GM10248 (cell line): ENCODE results near the gene IRAK4.

ENCODE experiments used
- CTCF ChIA-PET: fragments of 300-600 bp; sonication (Branson Sonifier 250); formaldehyde crosslinking; extraction: SDS; loops from one replicate; lab custom pipeline; 2021; ENCODE audit warnings: antibody characterized with exemption; lab: Yijun Ruan, JAX
- POLR2A ChIA-PET: fragments of 350-650 bp; sonication (Branson Sonifier 250); formaldehyde crosslinking; extraction: SDS; loops from one replicate; lab custom pipeline; 2020; ENCODE audit warnings: antibody characterized with exemption; lab: Yijun Ruan, JAX
- DNase-seq: peaks from one replicate; pipeline ENCODE4 v3.0.0; 2012; ENCODE audit errors: extremely low spot score
- TF ChIP-seq, protein P1 (sequence below): IDR thresholded peaks from 2 replicates; pipeline ENCODE4 v1.5.1; 2012; ENCODE audit warnings: mild to moderate bottlenecking, low read depth; ENCODE audit errors: extremely low read depth, missing control alignments, control extremely low read depth

The IRAK4 gene

DNA sequence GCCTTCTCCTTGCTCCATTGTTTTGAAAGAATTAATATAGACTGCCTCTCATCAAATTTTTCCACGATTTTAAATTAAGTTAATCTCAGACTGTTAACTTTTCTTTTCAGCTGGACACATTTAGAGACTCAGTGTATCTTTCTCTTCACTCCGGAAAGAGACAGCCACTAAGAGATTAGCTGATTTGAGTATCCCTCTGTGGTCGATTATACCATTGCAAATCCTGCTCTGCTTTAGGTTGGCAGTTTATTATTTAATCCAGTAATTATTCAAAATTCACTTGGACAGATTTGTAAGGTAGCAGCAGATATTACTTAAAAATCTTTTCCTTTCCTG is 48.0 kb downstream of the IRAK4 start:
- CTCF ChIA-PET: interaction anchor here (1.0 to 3.3 kb wide), 11 partner anchors 12 to 77 kb away, joined by 3 to 14 read pairs (median 7); partner anchors contain the start of genes IRAK4 and PUS7L
- POLR2A ChIA-PET: interaction anchor here (1.2 to 1.4 kb wide), 2 partner anchors 10 to 11 kb away, joined by 3 to 4 read pairs; no protein-coding TSS in a partner anchor
- TF ChIP-seq, protein P1, sequence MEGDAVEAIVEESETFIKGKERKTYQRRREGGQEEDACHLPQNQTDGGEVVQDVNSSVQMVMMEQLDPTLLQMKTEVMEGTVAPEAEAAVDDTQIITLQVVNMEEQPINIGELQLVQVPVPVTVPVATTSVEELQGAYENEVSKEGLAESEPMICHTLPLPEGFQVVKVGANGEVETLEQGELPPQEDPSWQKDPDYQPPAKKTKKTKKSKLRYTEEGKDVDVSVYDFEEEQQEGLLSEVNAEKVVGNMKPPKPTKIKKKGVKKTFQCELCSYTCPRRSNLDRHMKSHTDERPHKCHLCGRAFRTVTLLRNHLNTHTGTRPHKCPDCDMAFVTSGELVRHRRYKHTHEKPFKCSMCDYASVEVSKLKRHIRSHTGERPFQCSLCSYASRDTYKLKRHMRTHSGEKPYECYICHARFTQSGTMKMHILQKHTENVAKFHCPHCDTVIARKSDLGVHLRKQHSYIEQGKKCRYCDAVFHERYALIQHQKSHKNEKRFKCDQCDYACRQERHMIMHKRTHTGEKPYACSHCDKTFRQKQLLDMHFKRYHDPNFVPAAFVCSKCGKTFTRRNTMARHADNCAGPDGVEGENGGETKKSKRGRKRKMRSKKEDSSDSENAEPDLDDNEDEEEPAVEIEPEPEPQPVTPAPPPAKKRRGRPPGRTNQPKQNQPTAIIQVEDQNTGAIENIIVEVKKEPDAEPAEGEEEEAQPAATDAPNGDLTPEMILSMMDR: no peak
- DNase-seq: no peak

DNA sequence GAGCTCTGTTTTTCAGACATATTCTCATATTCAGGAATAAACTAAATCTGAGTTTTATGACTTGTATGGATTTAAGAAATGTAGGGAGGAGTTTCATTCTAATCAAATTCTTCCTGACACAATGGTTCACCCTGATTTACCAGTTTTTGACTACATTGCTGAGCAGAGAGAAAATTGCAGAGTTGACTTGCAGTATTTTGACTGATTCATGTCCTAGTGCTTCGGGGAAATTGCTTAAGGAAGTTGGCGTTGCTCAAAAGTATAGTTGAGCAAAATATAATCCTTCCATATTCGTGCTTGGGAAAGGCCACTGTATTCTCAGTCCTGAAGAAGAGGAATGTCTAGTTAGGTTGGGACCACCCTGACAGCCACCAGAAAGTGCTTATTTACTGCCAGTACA is 48.6 kb downstream of the IRAK4 start:
- DNase-seq: no peak
- CTCF ChIA-PET: interaction anchor here (1.2 to 3.3 kb wide), 8 partner anchors 11 to 1142 kb away, joined by 3 to 14 read pairs (median 8); no protein-coding TSS in a partner anchor
- POLR2A ChIA-PET: no interaction called here
- TF ChIP-seq, protein P1: no peak

DNA sequence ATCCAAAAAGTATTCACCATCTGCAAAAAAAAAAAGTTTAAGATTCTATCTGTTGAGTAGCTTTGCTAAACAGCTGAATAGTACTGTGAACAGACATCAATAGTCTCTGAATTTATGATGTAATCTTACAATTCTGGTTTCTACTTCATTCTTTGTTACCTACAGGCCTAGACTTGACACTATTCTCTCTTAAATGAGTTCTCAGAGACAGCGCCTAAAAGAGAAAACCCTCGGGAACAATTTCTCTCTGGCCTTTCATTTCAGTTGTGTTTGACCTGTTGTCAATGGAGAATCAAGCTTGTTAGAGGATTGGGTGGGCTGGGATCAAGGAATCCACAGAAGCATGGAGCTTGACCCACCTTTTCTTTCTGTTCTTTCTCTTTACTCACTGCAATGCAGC is 53.3 kb downstream of the IRAK4 start:
- no peak for DNase-seq
- TF ChIP-seq, protein P1: no peak
- ChIA-PET CTCF (interaction anchor here (1.2 kb wide), 1 partner anchor 46 kb away, joined by 3 read pairs; no protein-coding TSS in a partner anchor), POLR2A (no interaction called here)

DNA sequence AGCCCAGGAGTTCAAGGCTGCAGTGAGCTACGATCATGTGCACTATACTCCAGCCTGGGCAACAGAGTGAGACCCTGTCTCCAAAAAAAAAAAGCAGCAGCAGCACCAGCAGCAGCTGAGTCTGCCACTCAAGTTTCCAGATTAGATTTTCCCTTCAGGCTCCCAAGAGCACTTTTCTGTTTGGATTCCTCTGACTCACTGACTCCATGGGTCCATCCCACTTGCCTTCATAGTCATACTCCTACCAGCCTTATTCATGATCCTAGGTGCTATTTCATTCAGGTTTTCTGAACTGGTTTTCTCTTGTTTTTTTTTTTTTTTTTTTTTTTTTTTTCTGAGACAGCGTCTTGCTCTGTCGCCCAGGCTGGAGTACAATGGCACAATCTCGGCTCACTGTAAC is 54.2 kb downstream of the IRAK4 start:
- TF ChIP-seq, protein P1: no peak
- no peak for DNase-seq
- ChIA-PET CTCF (interaction anchor here (0.7 to 1.4 kb wide), 3 partner anchors 23 to 53 kb away, joined by 3 read pairs; partner anchors contain the start of gene TMEM117), POLR2A (interaction anchor here (0.6 kb wide), 1 partner anchor 1432 kb away, joined by 3 read pairs; no protein-coding TSS in a partner anchor)

DNA sequence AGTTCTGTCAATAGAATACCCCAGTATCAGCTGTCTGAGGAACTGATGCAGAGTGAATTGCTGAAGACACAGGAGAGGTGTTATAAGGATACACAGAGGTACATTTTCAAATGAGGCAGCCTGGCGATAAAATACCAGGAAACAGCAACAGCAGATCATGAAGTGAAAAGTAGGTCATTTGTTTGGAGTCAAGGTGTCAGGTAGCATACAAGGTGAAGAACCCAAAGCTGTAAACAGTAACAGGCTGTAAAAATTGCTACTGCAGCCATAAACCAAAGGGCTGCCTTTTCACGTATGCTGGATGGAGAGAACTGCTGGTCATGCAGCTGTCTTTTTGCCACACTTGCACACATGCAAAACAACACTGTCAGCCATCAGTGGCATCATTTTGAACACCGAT is 56.7 kb downstream of the IRAK4 start:
- POLR2A ChIA-PET: no interaction called here
- CTCF ChIA-PET: interaction anchor here (0.7 to 2.0 kb wide), 4 partner anchors 9 to 57 kb away, joined by 3 to 4 read pairs (median 4); no protein-coding TSS in a partner anchor
- no peak for DNase-seq
- TF ChIP-seq, protein P1: no peak

DNA sequence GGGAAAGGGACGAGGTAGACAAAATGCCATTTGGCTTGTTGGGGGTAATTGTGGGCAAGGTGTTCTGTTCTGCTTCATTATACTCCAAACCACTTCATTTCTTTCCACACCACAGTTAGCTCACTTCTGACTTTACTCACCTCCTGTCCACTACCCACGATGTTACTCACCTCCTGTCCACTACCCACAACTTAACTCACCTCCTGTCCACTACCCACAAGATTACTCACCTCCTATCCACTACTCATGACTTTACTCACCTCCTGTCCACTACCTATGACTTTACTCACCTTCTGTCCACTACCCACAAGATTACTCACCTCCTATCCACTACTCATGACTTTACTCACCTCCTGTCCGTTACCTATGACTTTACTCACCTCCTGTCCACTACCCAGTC is 57.4 kb downstream of the IRAK4 start:
- TF ChIP-seq, protein P1: no peak
- DNase-seq: no peak
- POLR2A ChIA-PET: no interaction called here
- CTCF ChIA-PET: interaction anchor here (0.7 to 2.8 kb wide), 4 partner anchors 11 to 56 kb away, joined by 3 to 13 read pairs (median 4); no protein-coding TSS in a partner anchor
